ENCODE data around the gene DYNC1I1. TPM values are rescaled to one million over a fixed set of nuclear protein-coding genes. Genes with fewer than 3 reads are reported as not detected.

The DYNC1I1 gene
- total RNA-seq, 2 experiments from 2014 or later = 0.08 TPM; not detected in 1

- TF ChIP-seq, protein P1, sequence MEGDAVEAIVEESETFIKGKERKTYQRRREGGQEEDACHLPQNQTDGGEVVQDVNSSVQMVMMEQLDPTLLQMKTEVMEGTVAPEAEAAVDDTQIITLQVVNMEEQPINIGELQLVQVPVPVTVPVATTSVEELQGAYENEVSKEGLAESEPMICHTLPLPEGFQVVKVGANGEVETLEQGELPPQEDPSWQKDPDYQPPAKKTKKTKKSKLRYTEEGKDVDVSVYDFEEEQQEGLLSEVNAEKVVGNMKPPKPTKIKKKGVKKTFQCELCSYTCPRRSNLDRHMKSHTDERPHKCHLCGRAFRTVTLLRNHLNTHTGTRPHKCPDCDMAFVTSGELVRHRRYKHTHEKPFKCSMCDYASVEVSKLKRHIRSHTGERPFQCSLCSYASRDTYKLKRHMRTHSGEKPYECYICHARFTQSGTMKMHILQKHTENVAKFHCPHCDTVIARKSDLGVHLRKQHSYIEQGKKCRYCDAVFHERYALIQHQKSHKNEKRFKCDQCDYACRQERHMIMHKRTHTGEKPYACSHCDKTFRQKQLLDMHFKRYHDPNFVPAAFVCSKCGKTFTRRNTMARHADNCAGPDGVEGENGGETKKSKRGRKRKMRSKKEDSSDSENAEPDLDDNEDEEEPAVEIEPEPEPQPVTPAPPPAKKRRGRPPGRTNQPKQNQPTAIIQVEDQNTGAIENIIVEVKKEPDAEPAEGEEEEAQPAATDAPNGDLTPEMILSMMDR (IDR thresholded peaks at IDR 0.05) = no peak
- DNase-seq (no peak), ATAC-seq (ENCODE audit: poor library complexity) (no peak)
- H3K27me3 Mint-ChIP-seq = peaks cover 19% of the 10 kb centered on the region
- Histone ChIP-seq H3K4me3 (ENCODE audit: low read length) (no peak overlapping the region), H3K9me3 (ENCODE audit: control insufficient read depth in 1 of 2, insufficient read depth in 1 of 2, low read length in 2 of 2) (no peaks in the 10 kb centered on the region), H3K36me3 (ENCODE audit: insufficient read depth, low read length) (no peaks in the 10 kb centered on the region), H3K27me3 (ENCODE audit: control insufficient read depth in 1 of 2, insufficient read depth in 2 of 2, low read length in 2 of 2) (no peaks in the 10 kb centered on the region), H3K4me1 (ENCODE audit: insufficient read depth, low read length) (no peaks in the 10 kb centered on the region), H3K27ac (ENCODE audit: low read depth in 1 of 2, low read length in 2 of 2) (no peak overlapping the region)
- intact Hi-C loops (cut with DNase I, micrococcal nuclease) = loop anchor here in 1 of 2 experiments (5.0 kb wide), 1 partner anchor 147 kb away; no protein-coding TSS in a partner anchor
- ChIA-PET POLR2A (no interaction called here), CTCF (no interaction called here)
- no peaks in the 10 kb centered on the region for H3K4me1 Mint-ChIP-seq (ENCODE audit: low read depth)
- H3K27ac Mint-ChIP-seq = no peak overlapping the region
- H3K9me3 Mint-ChIP-seq = peaks cover 4% of the 10 kb centered on the region
- H3K36me3 Mint-ChIP-seq (ENCODE audit: low read depth) = no peaks in the 10 kb centered on the region
- H3K4me3 Mint-ChIP-seq = no peak overlapping the region
Observed at GRCh38 chr7:95874129-95874528, 101.8 kb downstream of the DYNC1I1 start.

GRCh38 chr7:95874541-95875265 is 102.3 kb downstream of the DYNC1I1 start:
- DNase-seq (no peak), ATAC-seq (ENCODE audit: poor library complexity) (no peak)
- Histone ChIP-seq H3K27me3 (ENCODE audit: control insufficient read depth in 1 of 2, insufficient read depth in 2 of 2, low read length in 2 of 2) (no peaks in the 10 kb centered on the region), H3K4me1 (ENCODE audit: insufficient read depth, low read length) (no peaks in the 10 kb centered on the region), H3K27ac (ENCODE audit: low read depth in 1 of 2, low read length in 2 of 2) (no peak overlapping the region), H3K36me3 (ENCODE audit: insufficient read depth, low read length) (no peaks in the 10 kb centered on the region), H3K9me3 (ENCODE audit: control insufficient read depth in 1 of 2, insufficient read depth in 1 of 2, low read length in 2 of 2) (no peaks in the 10 kb centered on the region), H3K4me3 (ENCODE audit: low read length) (no peak overlapping the region)
- POLR2A ChIA-PET = no interaction called here
- TF ChIP-seq, protein P1 (IDR thresholded peaks at IDR 0.05) = no peak
- Mint-ChIP-seq H3K27ac (no peak overlapping the region), H3K27me3 (peaks cover 19% of the 10 kb centered on the region), H3K9me3 (peaks cover 4% of the 10 kb centered on the region), H3K4me3 (no peak overlapping the region), H3K36me3 (ENCODE audit: low read depth) (no peaks in the 10 kb centered on the region), H3K4me1 (ENCODE audit: low read depth) (no peaks in the 10 kb centered on the region)
- CTCF ChIA-PET = no interaction called here
- intact Hi-C loops (cut with DNase I, micrococcal nuclease) = loop anchor here in 1 of 2 experiments (5.0 kb wide), 1 partner anchor 147 kb away; no protein-coding TSS in a partner anchor

DNA sequence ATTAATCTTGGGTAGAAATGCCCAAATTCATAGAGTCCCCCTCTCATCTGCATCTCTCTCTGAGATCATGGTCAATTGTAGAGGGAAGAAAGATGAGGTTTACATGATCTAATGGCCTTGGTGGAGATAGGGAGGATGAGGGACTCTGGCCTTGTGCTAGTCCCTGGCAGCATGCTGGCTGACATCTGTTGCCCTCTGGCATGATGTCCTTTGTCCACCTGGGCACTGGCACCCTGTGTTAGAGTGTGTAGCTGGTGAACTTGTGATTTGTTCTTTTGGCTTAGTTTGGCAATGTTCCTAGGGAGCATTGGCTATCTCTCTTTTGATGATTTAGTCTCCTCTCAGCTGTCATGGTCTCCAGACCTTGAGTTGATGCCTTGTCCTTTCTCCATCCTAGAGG is 103.2 kb downstream of the DYNC1I1 start:
- Mint-ChIP-seq H3K4me3 (no peak overlapping the region), H3K4me1 (ENCODE audit: low read depth) (no peaks in the 10 kb centered on the region), H3K36me3 (ENCODE audit: low read depth) (no peaks in the 10 kb centered on the region), H3K9me3 (peaks cover 4% of the 10 kb centered on the region), H3K27me3 (peaks cover 19% of the 10 kb centered on the region), H3K27ac (no peak overlapping the region)
- TF ChIP-seq, protein P1 (IDR thresholded peaks at IDR 0.05) = no peak
- DNase-seq (no peak), ATAC-seq (ENCODE audit: poor library complexity) (no peak)
- H3K4me1 ChIP-seq (ENCODE audit: insufficient read depth, low read length) = no peaks in the 10 kb centered on the region
- H3K9me3 ChIP-seq (ENCODE audit: control insufficient read depth in 1 of 2, insufficient read depth in 1 of 2, low read length in 2 of 2) = no peaks in the 10 kb centered on the region
- H3K4me3 ChIP-seq (ENCODE audit: low read length) = no peak overlapping the region
- intact Hi-C loops (cut with DNase I, micrococcal nuclease) = no loop called here
- H3K36me3 ChIP-seq (ENCODE audit: insufficient read depth, low read length) = no peaks in the 10 kb centered on the region
- no peak overlapping the region for H3K27ac ChIP-seq (ENCODE audit: low read depth in 1 of 2, low read length in 2 of 2)
- H3K27me3 ChIP-seq (ENCODE audit: control insufficient read depth in 1 of 2, insufficient read depth in 2 of 2, low read length in 2 of 2) = no peaks in the 10 kb centered on the region
- POLR2A ChIA-PET = no interaction called here
- CTCF ChIA-PET = no interaction called here
